LNCAP (cell line): ENCODE measurements around the gene SLC2A10.

Source experiments
- TF ChIP-seq, protein P1 (sequence below): fragments of 450-650 bp; IDR thresholded peaks from 2 replicates; pipeline ENCODE4 v1.5.1; 2017; ENCODE audit warnings: mild to moderate bottlenecking

The SLC2A10 gene

DNA sequence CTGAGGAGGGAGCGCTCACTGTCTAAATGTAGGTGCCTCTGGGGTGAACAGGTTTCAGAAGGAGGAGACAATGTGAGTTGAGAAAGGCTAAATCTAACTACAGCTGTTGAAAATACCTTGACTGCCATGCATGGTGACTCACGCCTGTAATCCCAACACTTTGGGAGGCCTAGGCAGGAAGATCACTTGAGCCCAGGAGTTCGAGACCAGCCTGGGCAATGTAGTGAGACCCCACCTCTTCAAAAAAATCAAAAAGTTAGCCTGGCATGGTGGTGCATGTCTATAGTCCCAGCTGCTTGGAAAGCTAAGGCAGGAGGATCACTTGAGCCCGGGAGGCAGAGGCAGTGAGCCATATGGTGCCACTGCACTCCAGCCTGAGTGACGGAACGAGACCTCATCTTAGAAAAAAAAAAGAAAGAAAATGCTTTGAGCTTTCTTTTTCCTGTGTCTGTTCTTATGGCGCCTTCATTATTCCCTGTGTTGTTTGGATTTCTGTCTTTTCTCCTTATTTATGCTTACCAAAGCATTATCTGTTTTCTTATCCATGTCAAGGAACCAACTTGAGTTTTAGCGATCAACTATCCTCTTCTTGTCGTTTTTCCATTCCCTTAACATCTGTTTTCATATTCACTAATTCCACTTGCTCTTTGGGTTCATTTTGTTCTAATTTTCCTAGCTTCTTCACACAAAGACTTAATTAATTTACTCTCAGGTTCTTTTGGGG lies 8.5 kb downstream of the SLC2A10 start:
- TF ChIP-seq, protein P1, sequence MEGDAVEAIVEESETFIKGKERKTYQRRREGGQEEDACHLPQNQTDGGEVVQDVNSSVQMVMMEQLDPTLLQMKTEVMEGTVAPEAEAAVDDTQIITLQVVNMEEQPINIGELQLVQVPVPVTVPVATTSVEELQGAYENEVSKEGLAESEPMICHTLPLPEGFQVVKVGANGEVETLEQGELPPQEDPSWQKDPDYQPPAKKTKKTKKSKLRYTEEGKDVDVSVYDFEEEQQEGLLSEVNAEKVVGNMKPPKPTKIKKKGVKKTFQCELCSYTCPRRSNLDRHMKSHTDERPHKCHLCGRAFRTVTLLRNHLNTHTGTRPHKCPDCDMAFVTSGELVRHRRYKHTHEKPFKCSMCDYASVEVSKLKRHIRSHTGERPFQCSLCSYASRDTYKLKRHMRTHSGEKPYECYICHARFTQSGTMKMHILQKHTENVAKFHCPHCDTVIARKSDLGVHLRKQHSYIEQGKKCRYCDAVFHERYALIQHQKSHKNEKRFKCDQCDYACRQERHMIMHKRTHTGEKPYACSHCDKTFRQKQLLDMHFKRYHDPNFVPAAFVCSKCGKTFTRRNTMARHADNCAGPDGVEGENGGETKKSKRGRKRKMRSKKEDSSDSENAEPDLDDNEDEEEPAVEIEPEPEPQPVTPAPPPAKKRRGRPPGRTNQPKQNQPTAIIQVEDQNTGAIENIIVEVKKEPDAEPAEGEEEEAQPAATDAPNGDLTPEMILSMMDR = no peak

DNA sequence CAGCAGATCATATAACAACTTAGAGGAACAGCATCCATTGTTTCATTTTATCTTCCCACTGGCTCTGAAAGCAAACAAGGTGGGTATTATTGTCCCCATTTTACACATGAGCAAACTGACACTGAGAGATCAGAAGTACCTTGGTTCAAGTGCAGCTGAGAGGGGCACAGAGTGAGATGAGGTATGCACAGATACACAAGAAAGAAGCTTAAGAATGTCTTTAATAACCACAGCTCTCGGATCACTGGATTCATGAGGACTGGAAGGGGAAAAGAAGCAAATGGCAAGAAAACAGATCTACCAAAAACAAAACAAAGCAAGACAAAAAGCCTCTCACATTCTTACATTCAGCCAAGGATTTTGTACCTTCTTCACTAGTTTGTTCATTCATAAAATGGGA lies 10.6 kb downstream of the SLC2A10 start:
- TF ChIP-seq, protein P1 = no peak

DNA sequence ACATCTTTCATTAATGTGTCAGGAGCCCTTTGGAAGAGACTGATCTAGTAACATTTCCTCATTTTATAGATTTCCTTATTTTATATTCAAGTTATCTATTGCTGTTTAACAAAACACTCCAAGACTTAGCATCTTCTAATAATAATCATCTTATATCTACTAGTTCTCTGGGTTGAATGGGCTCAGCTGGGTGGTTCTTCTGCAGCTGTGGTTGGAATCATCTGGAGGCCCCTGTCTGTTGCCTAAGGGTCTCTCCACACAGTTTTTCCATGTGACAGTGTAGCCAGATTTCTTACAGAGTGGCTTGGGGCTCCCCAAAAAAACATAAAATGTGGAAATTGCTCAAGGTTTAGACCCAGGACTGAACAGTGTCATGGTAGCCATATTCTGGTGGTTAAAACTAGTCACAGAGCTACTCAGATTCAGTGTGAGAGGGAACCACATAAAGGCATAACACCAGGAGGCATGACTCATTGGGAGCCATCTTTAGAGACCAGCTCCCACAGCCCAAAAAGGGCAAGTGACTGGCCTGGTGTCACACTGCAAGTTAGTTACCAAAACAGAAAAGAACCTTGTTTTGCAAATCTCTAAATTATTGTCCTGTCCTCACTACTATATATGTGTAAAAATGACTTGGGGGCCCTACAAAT lies 11.5 kb downstream of the SLC2A10 start:
- TF ChIP-seq, protein P1 = no peak

DNA sequence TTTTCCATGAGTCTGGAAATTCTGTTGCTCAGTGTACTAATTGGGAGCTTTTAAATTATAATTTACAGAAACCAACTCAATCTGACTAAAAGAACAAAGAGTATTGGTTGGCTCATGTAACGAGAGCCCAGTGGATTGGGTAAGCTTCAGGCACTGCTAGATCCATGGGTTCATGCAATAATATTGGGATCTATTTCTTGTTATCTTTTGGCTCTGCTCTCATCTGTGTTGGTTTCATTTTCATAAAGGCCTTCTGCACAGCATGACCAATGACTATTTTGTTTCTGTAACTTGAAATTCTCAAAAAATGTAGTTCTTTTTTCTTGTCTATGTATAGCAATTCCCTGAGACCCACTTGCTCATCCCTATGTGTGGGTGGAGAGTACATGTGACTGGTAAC lies 12.0 kb downstream of the SLC2A10 start:
- TF ChIP-seq, protein P1 = no peak

DNA sequence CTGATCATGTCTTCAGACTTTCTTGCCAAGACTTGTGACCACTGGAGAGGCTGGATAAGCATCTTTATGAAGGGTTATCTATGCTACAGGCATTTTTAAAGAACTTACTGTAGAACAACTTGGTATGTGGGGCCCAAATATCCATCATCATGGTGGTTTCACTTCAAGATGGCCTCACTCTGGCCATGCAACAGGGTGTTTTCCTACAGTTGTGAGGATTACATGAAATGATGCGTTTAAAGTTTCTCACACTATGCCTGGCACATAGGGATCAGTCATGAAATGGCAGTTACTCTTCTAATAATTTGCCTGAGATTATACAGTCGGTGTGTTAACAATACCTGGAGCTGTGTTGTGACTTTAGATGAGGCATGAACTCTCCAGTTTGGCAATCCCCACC lies 13.0 kb downstream of the SLC2A10 start:
- TF ChIP-seq, protein P1 = no peak

DNA sequence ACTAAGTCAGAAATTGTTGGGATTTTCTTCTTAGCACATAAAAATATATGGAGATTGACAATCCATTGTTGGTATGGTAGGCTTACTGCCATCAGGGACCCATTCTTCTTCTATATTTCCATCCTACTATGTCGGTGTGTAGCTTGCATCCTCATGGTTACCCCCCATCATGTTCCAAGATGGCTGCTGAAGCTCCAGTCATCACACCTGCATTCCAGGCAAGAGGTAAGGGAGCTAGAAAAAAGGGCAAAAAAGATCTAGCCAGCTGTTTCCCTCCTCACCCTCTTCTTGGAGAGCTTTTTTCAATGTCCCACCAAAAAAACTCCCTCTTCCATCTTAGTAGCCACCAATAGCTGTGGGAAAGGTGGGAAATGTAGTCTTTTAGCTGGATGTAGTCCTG lies 13.6 kb downstream of the SLC2A10 start:
- TF ChIP-seq, protein P1 = no peak

DNA sequence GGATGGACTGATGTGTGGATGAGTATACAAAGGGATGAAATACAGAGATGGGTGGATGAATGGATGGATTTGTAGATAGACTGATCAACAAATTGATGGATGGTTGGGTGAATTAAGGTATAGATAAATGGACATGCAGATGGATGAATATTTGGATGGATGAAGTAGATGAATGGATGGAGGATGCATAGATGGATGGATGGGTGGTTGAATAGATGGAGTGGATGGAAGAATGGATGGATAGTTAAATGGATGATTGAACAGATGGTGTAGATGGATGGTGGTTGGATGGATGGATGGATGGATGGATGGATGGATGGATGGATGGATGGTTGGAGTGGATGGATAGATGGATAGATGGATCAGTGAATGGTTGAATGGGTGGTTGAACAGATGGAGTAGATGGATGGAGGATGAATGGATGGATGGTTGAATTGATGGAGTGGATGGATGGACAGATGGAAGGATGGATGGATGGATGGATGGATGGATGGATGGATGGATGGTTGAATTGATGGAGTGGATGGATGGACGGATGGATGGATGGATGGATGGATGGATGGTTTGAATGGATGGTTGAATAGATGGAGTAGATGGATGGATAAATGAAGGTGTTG lies 15.0 kb downstream of the SLC2A10 start:
- TF ChIP-seq, protein P1 = no peak
